ENCODE measurements around the gene ATP2A1. TPM values are rescaled to one million over a fixed set of nuclear protein-coding genes. Genes with fewer than 3 reads are reported as not detected.

Gene ATP2A1
- total RNA-seq, 1 experiment from 2014 or later = 10.3 TPM

GRCh38 chr16:28869201-28869600 is 9.1 kb upstream of the ATP2A1 start:
- H3K79me2 ChIP-seq (ENCODE audit: insufficient read depth, low read length) = peaks cover 32% of the 10 kb centered on the region
- H3K36me3 ChIP-seq (ENCODE audit: control insufficient read depth in 1 of 2, insufficient read depth in 2 of 2, low read length in 2 of 2) = peaks cover 27 to 31% of the 10 kb centered on the region in 2 experiments
- H3K27ac ChIP-seq (ENCODE audit: low read depth, low read length) = no peak overlapping the region
- H3K4me1 ChIP-seq (ENCODE audit: control insufficient read depth in 1 of 2, insufficient read depth in 2 of 2, low read length in 2 of 2) = peaks cover 9 to 11% of the 10 kb centered on the region in 2 experiments; a peak in 3 of 4 replicates
- H3K9ac ChIP-seq (ENCODE audit: low read length) = no peak overlapping the region
- intact Hi-C loops (cut with micrococcal nuclease) = no loop called here
- no peak overlapping the region for H2AFZ ChIP-seq (ENCODE audit: low read depth, low read length, poor library complexity, severe bottlenecking)
- POLR2A ChIA-PET = interaction anchor here (0.6 kb wide), 1 partner anchor 25 kb away, joined by 3 read pairs; no protein-coding TSS in a partner anchor
- H3K9me3 ChIP-seq (ENCODE audit: control insufficient read depth in 1 of 2, insufficient read depth in 1 of 2, low read depth in 1 of 2, low read length in 2 of 2) = no peaks in the 10 kb centered on the region
- no peak for ATAC-seq
- no peak for DNase-seq (ENCODE audit: low read depth, low spot score)
- H3K9me2 ChIP-seq (ENCODE audit: insufficient read depth) = no peaks in the 10 kb centered on the region
- CTCF ChIA-PET = no interaction called here
- no peak overlapping the region for H3K4me2 ChIP-seq (ENCODE audit: low read length)
- H3K4me3 ChIP-seq (replicated peaks in 1 of 2; ENCODE audit: low read depth in 1 of 2, low read length in 2 of 2) = no peak overlapping the region
- H4K20me1 ChIP-seq (ENCODE audit: insufficient read depth) = no peaks in the 10 kb centered on the region
- RAD21 ChIA-PET (ENCODE audit: low non-redundant PET in 1 of 2, low total read pairs in 2 of 2, uncharacterized antibody in 2 of 2, unreplicated experiment in 2 of 2) = no interaction called here
- TF ChIP-seq JUND (IDR thresholded peaks at IDR 0.05) (no peak), ZNF274 (IDR thresholded peaks at IDR 0.05; ENCODE audit: low read depth, low read length) (no peak), CBX3 (IDR thresholded peaks at IDR 0.05; ENCODE audit: low read depth) (no peak), SIN3A (IDR thresholded peaks at IDR 0.05; ENCODE audit: low read depth) (no peak), CEBPB (IDR thresholded peaks at IDR 0.05; ENCODE audit: low read depth) (no peak), CTCF (IDR thresholded peaks at IDR 0.05 in 2 of 3, conservative IDR thresholded peaks at IDR 0.05 in 1 of 3; ENCODE audit: borderline replicate concordance in 1 of 3, insufficient read depth in 1 of 3, low read depth in 2 of 3, low read length in 2 of 3) (no peak)
- no peaks in the 10 kb centered on the region for H3K27me3 ChIP-seq (ENCODE audit: insufficient read depth, low read length)
- no TSS peak for BruUV-seq (replicated peaks)

DNA sequence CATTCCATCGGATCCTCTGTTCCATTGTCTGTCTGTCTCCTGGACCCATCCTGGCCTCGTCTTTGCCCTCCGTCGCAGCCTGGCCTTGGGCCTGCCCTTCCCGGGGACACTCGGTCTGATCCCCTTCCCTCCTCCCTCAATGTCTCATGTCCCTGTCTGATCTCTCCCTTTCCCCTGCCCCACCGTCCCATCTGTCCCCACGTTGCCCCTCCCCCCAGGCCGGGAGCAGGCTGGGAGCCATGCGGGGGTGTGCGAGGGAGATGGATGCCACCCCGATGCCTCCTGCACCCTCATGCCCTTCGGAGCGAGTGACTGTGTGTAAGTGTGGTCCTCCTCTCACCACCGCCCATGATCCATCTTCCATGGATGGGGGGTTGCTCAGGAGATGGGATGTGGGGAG is 5.3 kb upstream of the ATP2A1 start:
- no peak for DNase-seq (ENCODE audit: low read depth, low spot score)
- H4K20me1 ChIP-seq (ENCODE audit: insufficient read depth) = no peaks in the 10 kb centered on the region
- no peak overlapping the region for H3K4me2 ChIP-seq (ENCODE audit: low read length)
- no peak overlapping the region for H3K27ac ChIP-seq (ENCODE audit: low read depth, low read length)
- H3K4me1 ChIP-seq (ENCODE audit: control insufficient read depth in 1 of 2, insufficient read depth in 2 of 2, low read length in 2 of 2) = no peaks in the 10 kb centered on the region
- no peak for ATAC-seq
- no TSS peak for BruUV-seq (replicated peaks)
- RAD21 ChIA-PET (ENCODE audit: low non-redundant PET in 1 of 2, low total read pairs in 2 of 2, uncharacterized antibody in 2 of 2, unreplicated experiment in 2 of 2) = no interaction called here
- POLR2A ChIA-PET = no interaction called here
- peaks cover 22 to 26% of the 10 kb centered on the region in 2 experiments for H3K36me3 ChIP-seq (ENCODE audit: control insufficient read depth in 1 of 2, insufficient read depth in 2 of 2, low read length in 2 of 2)
- intact Hi-C loops (cut with micrococcal nuclease) = no loop called here
- H3K27me3 ChIP-seq (ENCODE audit: insufficient read depth, low read length) = no peaks in the 10 kb centered on the region
- no peak for TF ChIP-seq FOSL1 (IDR thresholded peaks at IDR 0.05; ENCODE audit: low read depth)
- TF ChIP-seq CBX3 (IDR thresholded peaks at IDR 0.05; ENCODE audit: low read depth) = no peak
- no peak for TF ChIP-seq SP1 (IDR thresholded peaks at IDR 0.05; ENCODE audit: low read depth)
- TF ChIP-seq, protein P1, sequence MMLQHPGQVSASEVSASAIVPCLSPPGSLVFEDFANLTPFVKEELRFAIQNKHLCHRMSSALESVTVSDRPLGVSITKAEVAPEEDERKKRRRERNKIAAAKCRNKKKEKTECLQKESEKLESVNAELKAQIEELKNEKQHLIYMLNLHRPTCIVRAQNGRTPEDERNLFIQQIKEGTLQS (IDR thresholded peaks at IDR 0.05) = no peak
- TF ChIP-seq POLR2A (IDR thresholded peaks at IDR 0.05; ENCODE audit: borderline replicate concordance, extremely low read depth, insufficient read depth, insufficient read length) = no peak
- TF ChIP-seq YY1 (IDR thresholded peaks at IDR 0.05; ENCODE audit: extremely low read depth, insufficient replicate concordance, low read depth, low read length) = no peak
- TF ChIP-seq EGR1 (IDR thresholded peaks at IDR 0.05; ENCODE audit: low read depth) = no peak
- TF ChIP-seq ELF1 (IDR thresholded peaks at IDR 0.05; ENCODE audit: borderline replicate concordance, low read depth) = no peak
- TF ChIP-seq ZNF274 (IDR thresholded peaks at IDR 0.05; ENCODE audit: low read depth, low read length) = no peak
- no peak for TF ChIP-seq SIN3A (IDR thresholded peaks at IDR 0.05; ENCODE audit: low read depth)
- no peaks in the 10 kb centered on the region for H3K9me2 ChIP-seq (ENCODE audit: insufficient read depth)
- no peak overlapping the region for H3K4me3 ChIP-seq (replicated peaks in 1 of 2; ENCODE audit: low read depth in 1 of 2, low read length in 2 of 2)
- H2AFZ ChIP-seq (ENCODE audit: low read depth, low read length, poor library complexity, severe bottlenecking) = no peak overlapping the region
- CTCF ChIA-PET = interaction anchor here (1.1 kb wide), 1 partner anchor 72 kb away, joined by 6 read pairs; no protein-coding TSS in a partner anchor
- H3K9ac ChIP-seq (ENCODE audit: low read length) = no peak overlapping the region
- no peaks in the 10 kb centered on the region for H3K9me3 ChIP-seq (ENCODE audit: control insufficient read depth in 1 of 2, insufficient read depth in 1 of 2, low read depth in 1 of 2, low read length in 2 of 2)
- H3K79me2 ChIP-seq (ENCODE audit: insufficient read depth, low read length) = no peaks in the 10 kb centered on the region; the same call in 1 of the 2 replicates

Measured in HCT116 (cell line).